DND-41 (cell line): ENCODE results near the gene WNT9B.

ENCODE experiments used
- ATAC-seq: fragments of 200-7000 bp; cut with Tn5 transposase; 3 replicates; pipeline ENCODE4 v1.9.1; 2021; ENCODE audit warnings: low read depth; ENCODE audit not compliant: insufficient read depth
- DNase-seq: peaks from one replicate; pipeline ENCODE4 v3.0.0-alpha.2; 2020
- H2AFZ ChIP-seq: 2 replicates; pipeline ENCODE4 v1.6.0; 2012; ENCODE audit warnings: low read depth, low read length
- H3K27ac ChIP-seq: 2 replicates; pipeline ENCODE4 v1.5.1; 2012; ENCODE audit warnings: low read length, inconsistent platforms
- H3K27me3 ChIP-seq: fragments of 200-600 bp; sonication (generic); 2 replicates; pipeline ENCODE4 v1.6.0; 2012; ENCODE audit warnings: low read length, mild to moderate bottlenecking, inconsistent platforms; ENCODE audit not compliant: insufficient read depth, poor library complexity
- H3K36me3 ChIP-seq: 2 replicates; pipeline ENCODE4 v1.5.1; 2012; ENCODE audit warnings: low read length, inconsistent platforms; ENCODE audit not compliant: insufficient read depth
- H3K4me1 ChIP-seq: 2 replicates; pipeline ENCODE4 v1.5.1; 2012; ENCODE audit warnings: mild to moderate bottlenecking, low read length; ENCODE audit not compliant: insufficient read depth
- H3K4me2 ChIP-seq: 2 replicates; pipeline ENCODE4 v1.6.0; 2012; ENCODE audit warnings: mild to moderate bottlenecking, moderate library complexity, low read length, inconsistent platforms; ENCODE audit not compliant: insufficient read depth
- H3K4me3 ChIP-seq, 2 experiments: fragments of 200-600 bp in 1 of 2; shearing (Covaris generic) in 1 of 2; 2 replicates each; pipeline ENCODE4 v1.5.1; 2012 to 2016; ENCODE audit warnings: inconsistent platforms in 2 of 2, low read length in 2 of 2, mild to moderate bottlenecking in 2 of 2, low read depth in 1 of 2, moderate library complexity in 1 of 2
- H3K79me2 ChIP-seq: 2 replicates; pipeline ENCODE4 v1.6.0; 2012; ENCODE audit warnings: low read length, inconsistent platforms; ENCODE audit not compliant: insufficient read depth
- H3K9ac ChIP-seq: 2 replicates; pipeline ENCODE4 v1.6.0; 2012; ENCODE audit warnings: low read depth, mild to moderate bottlenecking, inconsistent platforms, low read length, moderate library complexity
- H3K9me3 ChIP-seq: 2 replicates; pipeline ENCODE4 v1.5.1; 2012; ENCODE audit warnings: low read length, moderate library complexity, mild to moderate bottlenecking, inconsistent platforms; ENCODE audit not compliant: insufficient read depth, severe bottlenecking
- H4K20me1 ChIP-seq: 2 replicates; pipeline ENCODE4 v1.6.0; 2012; ENCODE audit warnings: low read length; ENCODE audit not compliant: insufficient read depth
- EZH2 ChIP-seq: IDR thresholded peaks from 3 replicates; pipeline ENCODE4 v1.6.1; 2012; ENCODE audit warnings: borderline replicate concordance, low read depth, mild to moderate bottlenecking, moderate library complexity, low read length, inconsistent platforms; ENCODE audit not compliant: severe bottlenecking
- TF ChIP-seq, protein P1 (sequence below): IDR thresholded peaks from 2 replicates; pipeline ENCODE4 v1.5.1; 2012; ENCODE audit warnings: borderline replicate concordance, low read length, moderate library complexity, mild to moderate bottlenecking; ENCODE audit not compliant: poor library complexity, severe bottlenecking; ENCODE audit errors: extremely low read depth

WNT9B gene

DNA sequence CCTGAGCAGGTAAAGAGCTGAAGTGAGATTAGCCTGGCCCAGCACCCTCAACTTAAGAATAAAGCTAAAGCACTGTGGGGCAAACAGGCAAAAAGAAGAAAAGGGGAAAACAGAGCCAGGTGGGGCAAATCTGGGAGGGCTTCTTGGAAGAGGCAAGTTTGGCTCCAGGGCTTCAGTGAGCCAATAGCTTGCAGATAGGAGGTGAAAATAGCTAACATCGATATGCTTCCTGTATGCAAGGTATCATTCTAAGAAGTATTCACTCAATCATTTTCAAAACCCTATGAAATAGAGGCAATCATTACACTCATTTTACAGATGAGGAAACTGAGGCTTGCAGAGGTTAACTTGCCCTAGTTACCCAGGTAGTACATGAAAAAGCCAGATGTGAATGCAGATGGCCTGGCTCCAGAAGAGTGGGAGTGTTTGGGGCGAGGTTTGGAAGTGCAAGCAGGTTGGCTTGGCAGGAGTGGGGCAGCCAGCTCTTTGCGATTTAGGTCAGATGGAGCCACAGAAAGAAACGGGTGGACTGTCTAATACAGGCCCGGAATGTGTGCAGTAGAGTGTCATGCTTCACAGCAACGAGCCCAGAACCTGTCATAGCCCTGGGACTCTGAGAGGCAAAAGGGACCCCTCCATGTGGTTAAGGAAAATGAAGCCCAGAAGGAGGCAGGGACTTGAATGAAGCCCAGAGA is 38.6 kb upstream of the WNT9B start:
- H3K4me1 ChIP-seq, result no peaks in the 10 kb centered on the region
- no peaks in the 10 kb centered on the region for H3K79me2 ChIP-seq
- no peak for DNase-seq
- H3K4me3 ChIP-seq, result no peak overlapping the region
- no peaks in the 10 kb centered on the region for H4K20me1 ChIP-seq
- H3K9ac ChIP-seq, result no peak overlapping the region
- TF ChIP-seq, protein P1, sequence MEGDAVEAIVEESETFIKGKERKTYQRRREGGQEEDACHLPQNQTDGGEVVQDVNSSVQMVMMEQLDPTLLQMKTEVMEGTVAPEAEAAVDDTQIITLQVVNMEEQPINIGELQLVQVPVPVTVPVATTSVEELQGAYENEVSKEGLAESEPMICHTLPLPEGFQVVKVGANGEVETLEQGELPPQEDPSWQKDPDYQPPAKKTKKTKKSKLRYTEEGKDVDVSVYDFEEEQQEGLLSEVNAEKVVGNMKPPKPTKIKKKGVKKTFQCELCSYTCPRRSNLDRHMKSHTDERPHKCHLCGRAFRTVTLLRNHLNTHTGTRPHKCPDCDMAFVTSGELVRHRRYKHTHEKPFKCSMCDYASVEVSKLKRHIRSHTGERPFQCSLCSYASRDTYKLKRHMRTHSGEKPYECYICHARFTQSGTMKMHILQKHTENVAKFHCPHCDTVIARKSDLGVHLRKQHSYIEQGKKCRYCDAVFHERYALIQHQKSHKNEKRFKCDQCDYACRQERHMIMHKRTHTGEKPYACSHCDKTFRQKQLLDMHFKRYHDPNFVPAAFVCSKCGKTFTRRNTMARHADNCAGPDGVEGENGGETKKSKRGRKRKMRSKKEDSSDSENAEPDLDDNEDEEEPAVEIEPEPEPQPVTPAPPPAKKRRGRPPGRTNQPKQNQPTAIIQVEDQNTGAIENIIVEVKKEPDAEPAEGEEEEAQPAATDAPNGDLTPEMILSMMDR, result no peak
- no peak for TF ChIP-seq EZH2
- peaks cover 9% of the 10 kb centered on the region for H3K27me3 ChIP-seq
- no peak for ATAC-seq
- no peaks in the 10 kb centered on the region for H3K9me3 ChIP-seq
- H3K4me2 ChIP-seq, result no peak overlapping the region
- no peak overlapping the region for H3K27ac ChIP-seq
- H2AFZ ChIP-seq, result no peak overlapping the region
- H3K36me3 ChIP-seq, result no peaks in the 10 kb centered on the region

DNA sequence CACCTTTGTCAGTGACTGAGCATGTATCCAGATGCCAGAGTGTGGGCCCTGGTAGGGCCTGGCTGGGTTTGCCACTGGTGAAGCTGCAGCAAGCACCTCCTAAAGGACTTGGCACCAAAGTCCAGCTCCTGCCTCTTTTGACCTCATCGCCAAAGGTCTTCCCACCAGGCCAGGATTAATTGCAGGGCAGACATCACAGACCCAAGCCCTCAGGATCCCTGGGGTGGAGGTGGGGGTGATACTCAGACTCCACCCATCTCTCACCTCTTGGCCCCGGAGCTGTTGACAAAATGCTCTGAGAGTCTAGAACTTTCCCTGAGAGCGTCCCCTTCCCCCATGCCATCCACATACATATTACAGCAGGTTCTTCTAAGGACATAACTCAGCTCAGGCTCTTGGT is 37.5 kb upstream of the WNT9B start:
- TF ChIP-seq, protein P1, result no peak
- TF ChIP-seq EZH2, result no peak
- H2AFZ ChIP-seq, result no peak overlapping the region
- no peak overlapping the region for H3K4me3 ChIP-seq
- no peak overlapping the region for H3K9ac ChIP-seq
- no peak for DNase-seq
- H3K79me2 ChIP-seq, result no peaks in the 10 kb centered on the region
- H4K20me1 ChIP-seq, result no peaks in the 10 kb centered on the region
- peaks cover 9% of the 10 kb centered on the region for H3K27me3 ChIP-seq
- no peak overlapping the region for H3K27ac ChIP-seq
- H3K4me1 ChIP-seq, result no peaks in the 10 kb centered on the region
- no peak for ATAC-seq
- no peaks in the 10 kb centered on the region for H3K9me3 ChIP-seq
- H3K4me2 ChIP-seq, result no peak overlapping the region
- H3K36me3 ChIP-seq, result no peaks in the 10 kb centered on the region

DNA sequence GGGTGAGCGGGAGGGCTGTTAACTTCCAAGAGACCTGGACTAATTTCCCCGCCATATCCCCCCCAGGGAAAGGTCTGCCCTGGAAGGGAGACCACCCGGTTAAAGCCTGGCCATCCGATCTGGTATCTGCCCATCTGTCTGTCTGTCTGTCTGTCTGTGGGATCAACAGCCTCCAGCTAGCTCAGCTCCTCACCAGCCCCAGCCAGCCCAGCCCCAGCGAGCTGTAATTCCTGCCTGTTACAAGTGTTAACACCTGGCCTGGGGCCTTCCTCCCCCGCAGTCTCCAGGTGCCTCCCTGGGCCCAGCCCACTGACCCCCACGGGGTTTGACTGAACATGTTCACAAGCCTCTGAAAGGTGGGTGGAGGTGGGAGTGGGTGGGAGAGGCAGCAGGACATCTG is 36.9 kb upstream of the WNT9B start:
- Histone ChIP-seq H2AFZ (no peak overlapping the region), H3K4me2 (no peak overlapping the region)

More for the DNA sequence above, 36.9 kb upstream of the WNT9B start:
- Histone ChIP-seq H4K20me1 (no peaks in the 10 kb centered on the region), H3K27ac (no peak overlapping the region), H3K9ac (no peak overlapping the region), H3K79me2 (no peaks in the 10 kb centered on the region), H3K36me3 (no peaks in the 10 kb centered on the region), H3K27me3 (peaks cover 9% of the 10 kb centered on the region), H3K4me1 (no peaks in the 10 kb centered on the region), H3K9me3 (no peaks in the 10 kb centered on the region), H3K4me3 (no peak overlapping the region)
- no peak for ATAC-seq
- DNase-seq, result no peak
- no peak for TF ChIP-seq EZH2
- TF ChIP-seq, protein P1, result no peak
